Tibial artery (tissue), 4 donors: ENCODE results near the gene POU2F1.

Source experiments
- DNase-seq, 2 donors: peaks; one replicate each; pipeline ENCODE4 v3.0.0-alpha.2; 2019
- H3K27ac ChIP-seq, 2 donors: fragments of 200-600 bp; sonication (generic) in 1 of 2; 1 replicate in 1 of 2; 2 replicates in 1 of 2; pipeline ENCODE4 v1.5.1; 2018 to 2019; ENCODE audit warnings: mild to moderate bottlenecking in 1 of 2
- H3K27me3 ChIP-seq, 2 donors: fragments of 200-600 bp; sonication (generic) in 1 of 2; one replicate each; pipeline versions ENCODE4 v1.5.1 to v1.6.0; 2016 to 2019
- H3K36me3 ChIP-seq, 3 donors: fragments of 200-600 bp; sonication (generic) in 2 of 3; one replicate each; pipeline ENCODE4 v1.5.1; 2016 to 2019; ENCODE audit warnings: mild to moderate bottlenecking in 2 of 3
- H3K4me1 ChIP-seq, 4 donors: fragments of 200-600 bp; sonication (generic) in 2 of 4; 1 replicate in 3 of 4; 2 replicates in 1 of 4; pipeline ENCODE4 v1.5.1; 2016 to 2019
- H3K4me3 ChIP-seq, 2 donors: fragments of 200-600 bp; sonication (generic) in 1 of 2; 1 replicate in 1 of 2; 2 replicates in 1 of 2; pipeline ENCODE4 v1.5.1; 2018 to 2019; ENCODE audit warnings: mild to moderate bottlenecking in 2 of 2
- H3K9me3 ChIP-seq, 3 donors: fragments of 200-600 bp; sonication (generic) in 1 of 3; one replicate each; pipeline ENCODE4 v1.5.1; 2016 to 2019
- CTCF ChIP-seq, 2 experiments: fragments of 200-600 bp in 1 of 2; fragments of 450-650 bp in 1 of 2; IDR thresholded peaks; one replicate each; pipeline ENCODE4 v1.5.1; 2017 to 2019; ENCODE audit warnings: antibody characterized with exemption in 2 of 2, mild to moderate bottlenecking in 1 of 2, moderate library complexity in 1 of 2
- intact Hi-C: fragments of 100-400 bp; cut with DNase I; formaldehyde crosslinking; loops from one replicate; pipeline ENCODE4 v1.15.0; 2023; ENCODE audit warnings: low total_unique reads

The POU2F1 gene

GRCh38 chr1:167220537-167221125, at the start of gene POU2F1:
Gene POU2F1, plus strand, starts transcription at chr1:167220886. Its CDS starts 12 bp downstream, at chr1:167220898.
- intact Hi-C loops, result loop anchor here (10.0 kb wide), 1 partner anchor 156 kb away; no protein-coding TSS in a partner anchor
- Histone ChIP-seq H3K27ac (peak within 1 kb of the TSS; percentile 95 to 99), H3K9me3 (no peaks in the 10 kb centered on the region), H3K36me3 (no peaks in the 10 kb centered on the region), H3K4me1 (peaks cover 0 to 30% (median 11%) of the 10 kb centered on the region in 4 donors), H3K27me3 (no peaks in the 10 kb centered on the region), H3K4me3 (peak within 1 kb of the TSS; percentile 93 to 94)
- peak; percentile 55 to 67 for TF ChIP-seq CTCF (IDR thresholded peaks at IDR 0.05)
- DNase-seq, result peak; percentile 99

GRCh38 chr1:167171286-167171929, 49.3 kb upstream of the POU2F1 start:
- H3K27ac ChIP-seq, result no peak overlapping the region
- no peaks in the 10 kb centered on the region for H3K36me3 ChIP-seq
- intact Hi-C loops, result no loop called here
- no peak overlapping the region for H3K4me3 ChIP-seq
- H3K27me3 ChIP-seq, result peaks cover 0 to 2% of the 10 kb centered on the region in 2 donors
- H3K9me3 ChIP-seq, result peaks cover under 1 to 6% (median 4%) of the 10 kb centered on the region in 3 donors
- H3K4me1 ChIP-seq, result no peaks in the 10 kb centered on the region
- TF ChIP-seq CTCF (IDR thresholded peaks at IDR 0.05), result no peak
- DNase-seq, result no peak

DNA sequence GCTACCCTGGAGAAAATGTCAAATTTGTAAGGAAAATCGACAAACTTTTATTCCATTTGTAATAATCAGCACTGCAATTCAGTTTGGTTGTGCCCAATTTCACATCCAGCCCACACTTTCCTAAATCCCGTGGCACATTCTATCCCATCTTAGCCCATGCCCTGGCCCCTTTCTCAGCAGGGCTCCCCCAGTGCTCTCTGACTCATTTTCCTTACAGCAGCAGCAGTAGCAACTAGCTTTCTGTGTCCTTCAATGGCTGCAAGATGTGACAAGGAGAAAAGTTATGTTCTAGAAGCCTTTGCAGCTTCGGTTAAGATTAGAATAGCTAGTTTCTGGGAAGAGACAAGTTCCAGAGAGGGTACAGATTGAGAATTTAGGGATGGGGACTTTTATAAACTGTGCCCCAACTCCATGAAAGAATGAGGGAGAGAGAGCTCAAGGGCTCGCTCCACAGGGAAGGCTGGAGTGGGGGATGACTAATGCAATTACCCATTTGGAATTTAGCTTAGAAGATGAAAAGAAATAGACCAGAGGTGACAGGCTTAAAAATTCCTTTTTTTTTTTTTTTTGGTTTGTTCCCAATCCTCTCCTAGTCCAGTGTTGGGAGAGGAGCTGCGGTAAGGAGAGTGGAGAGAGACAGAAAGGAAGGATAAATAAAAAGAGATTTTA, 47.0 kb upstream of the POU2F1 start:
- H3K4me3 ChIP-seq, result no peak overlapping the region
- no peaks in the 10 kb centered on the region for H3K27me3 ChIP-seq
- no peak for DNase-seq
- peaks cover 0 to 7% (median 3%) of the 10 kb centered on the region in 3 donors for H3K9me3 ChIP-seq
- H3K36me3 ChIP-seq, result no peaks in the 10 kb centered on the region
- intact Hi-C loops, result no loop called here
- TF ChIP-seq CTCF (IDR thresholded peaks at IDR 0.05), result no peak
- no peaks in the 10 kb centered on the region for H3K4me1 ChIP-seq
- H3K27ac ChIP-seq, result no peak overlapping the region

DNA sequence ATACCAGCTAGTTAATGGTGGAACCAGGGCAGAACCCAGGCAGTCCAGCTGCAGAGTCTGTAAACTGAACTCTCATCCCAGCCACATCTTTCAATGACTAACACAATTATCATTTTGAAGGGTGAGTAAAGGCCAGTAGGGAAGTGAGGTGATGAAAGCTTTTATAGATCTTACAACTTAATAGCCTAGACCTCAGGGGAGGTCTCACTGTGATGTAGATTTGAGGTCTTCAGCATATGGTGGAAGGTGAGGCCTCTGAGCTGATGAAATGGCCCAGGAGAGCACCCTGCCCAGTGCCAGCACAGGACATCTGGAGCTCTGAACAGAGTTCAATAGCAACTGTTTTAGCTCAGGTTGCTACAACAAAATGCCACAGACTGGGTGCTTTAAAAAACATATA, 44.8 kb upstream of the POU2F1 start:
- Histone ChIP-seq H3K27me3 (no peaks in the 10 kb centered on the region), H3K4me1 (no peaks in the 10 kb centered on the region), H3K4me3 (no peak overlapping the region), H3K9me3 (peaks cover 0 to 7% (median 3%) of the 10 kb centered on the region in 3 donors), H3K36me3 (no peaks in the 10 kb centered on the region), H3K27ac (no peak overlapping the region)
- TF ChIP-seq CTCF (IDR thresholded peaks at IDR 0.05), result no peak
- no peak for DNase-seq
- intact Hi-C loops, result no loop called here

DNA sequence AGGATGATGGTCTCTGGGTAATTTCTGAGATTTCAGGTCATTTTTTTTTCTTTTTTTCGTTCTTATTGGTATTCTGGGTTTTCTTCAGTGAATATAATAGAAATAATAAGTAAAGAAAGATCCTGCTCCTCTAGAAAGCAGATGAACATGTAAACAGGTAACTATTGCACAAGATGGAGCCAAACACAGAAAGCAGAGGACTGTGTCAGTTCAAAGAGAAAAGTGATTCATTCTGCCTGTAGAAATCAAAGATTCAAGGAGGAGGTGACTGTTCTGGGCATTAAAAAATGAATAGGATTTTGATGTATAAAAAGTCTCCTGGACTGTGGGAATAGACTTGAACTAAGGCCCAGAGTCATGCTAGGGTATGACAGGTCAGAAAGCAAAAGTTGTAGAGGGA, 41.9 kb upstream of the POU2F1 start:
- Histone ChIP-seq H3K9me3 (peaks cover 0 to 7% (median 3%) of the 10 kb centered on the region in 3 donors), H3K4me1 (no peaks in the 10 kb centered on the region), H3K27me3 (no peaks in the 10 kb centered on the region), H3K36me3 (no peaks in the 10 kb centered on the region), H3K4me3 (no peak overlapping the region), H3K27ac (no peak overlapping the region)
- intact Hi-C loops, result no loop called here
- no peak for DNase-seq
- TF ChIP-seq CTCF (IDR thresholded peaks at IDR 0.05), result no peak
